GM12892 (cell line): ENCODE measurements around the gene PLSCR4.

Experiments
- POLR2A ChIP-seq: IDR thresholded peaks from 2 replicates; pipeline ENCODE4 v1.6.1; 2011; ENCODE audit warnings: low read depth, low read length, control low read depth
- TAF1 ChIP-seq: IDR thresholded peaks from 2 replicates; pipeline ENCODE4 v1.6.1; 2011; ENCODE audit warnings: low read depth, mild to moderate bottlenecking, control low read depth, low read length, borderline replicate concordance

GRCh38 chr3:146271180-146271579 is 20.3 kb upstream of the PLSCR4 start:
- TF ChIP-seq POLR2A, result no peak
- TF ChIP-seq TAF1, result no peak
